Mononuclear cell (primary cell): ENCODE data around the gene MED13L. TPM values are rescaled to one million over a fixed set of nuclear protein-coding genes. Genes with fewer than 3 reads are reported as not detected.
"Not testable (repeated sequence)": the region's sequence is repeated elsewhere in the genome, so short reads cannot be mapped to it uniquely, and the experiment has no call there.

Source experiments
- H3K27me3 ChIP-seq: 2 replicates; pipeline ENCODE4 v1.6.0; 2011; ENCODE audit warnings: low read length, control low read depth; ENCODE audit not compliant: insufficient read depth
- H3K4me1 ChIP-seq: 2 replicates; pipeline ENCODE4 v1.5.1; 2011; ENCODE audit warnings: mild to moderate bottlenecking, low read length, control low read depth; ENCODE audit not compliant: insufficient read depth
- H3K4me3 ChIP-seq: 2 replicates; pipeline ENCODE4 v1.5.1; 2011; ENCODE audit warnings: mild to moderate bottlenecking, low read length, moderate library complexity
- H3K9me3 ChIP-seq: 2 replicates; pipeline ENCODE4 v1.5.1; 2011; ENCODE audit warnings: low read depth, mild to moderate bottlenecking, control low read depth, low read length
- total RNA-seq: library from RNA; depleted of rRNA; stranded (reverse); fragments of >200 nt; gene quantifications from one replicate; pipeline ENCODE4 v1.2.3, GENCODE V29; 2012

Gene MED13L
- total RNA-seq, 1 donor, result 382 TPM

GRCh38 chr12:116055895-116056607, 221.4 kb downstream of the MED13L start:
- Histone ChIP-seq H3K4me3 (no peak overlapping the region), H3K9me3 (no peaks in the 10 kb centered on the region), H3K4me1 (peaks cover 14% of the 10 kb centered on the region), H3K27me3 (no peaks in the 10 kb centered on the region)

- Histone ChIP-seq H3K27me3 (no peaks in the 10 kb centered on the region), H3K4me3 (no peak overlapping the region), H3K9me3 (no peaks in the 10 kb centered on the region), H3K4me1 (peaks cover 12% of the 10 kb centered on the region)
Observed at GRCh38 chr12:116054280-116054679, 223.2 kb downstream of the MED13L start.

- peaks cover 16% of the 10 kb centered on the region for H3K4me1 ChIP-seq
- no peaks in the 10 kb centered on the region for H3K27me3 ChIP-seq
- H3K9me3 ChIP-seq, result no peaks in the 10 kb centered on the region
- H3K4me3 ChIP-seq, result no peak overlapping the region
Observed at GRCh38 chr12:116053479-116054200, 223.9 kb downstream of the MED13L start.

- Histone ChIP-seq H3K27me3 (no peaks in the 10 kb centered on the region), H3K4me1 (peaks cover 16% of the 10 kb centered on the region), H3K4me3 (no peak overlapping the region), H3K9me3 (no peaks in the 10 kb centered on the region)
Observed at GRCh38 chr12:116050275-116050674, 227.2 kb downstream of the MED13L start.

- Histone ChIP-seq H3K4me3 (no peak overlapping the region), H3K9me3 (no peaks in the 10 kb centered on the region), H3K27me3 (no peaks in the 10 kb centered on the region), H3K4me1 (peaks cover 15% of the 10 kb centered on the region)
Observed at GRCh38 chr12:116048879-116049278, 228.6 kb downstream of the MED13L start.

GRCh38 chr12:116046039-116046438, 231.5 kb downstream of the MED13L start:
- Histone ChIP-seq H3K4me1 (peaks cover 9% of the 10 kb centered on the region), H3K9me3 (no peaks in the 10 kb centered on the region), H3K27me3 (no peaks in the 10 kb centered on the region), H3K4me3 (no peak overlapping the region)

- Histone ChIP-seq H3K4me1 (peaks cover 4% of the 10 kb centered on the region), H3K4me3 (no peak overlapping the region), H3K27me3 (no peaks in the 10 kb centered on the region), H3K9me3 (no peaks in the 10 kb centered on the region)
Observed at GRCh38 chr12:116045150-116045549, 232.3 kb downstream of the MED13L start.

- Histone ChIP-seq H3K4me1 (peaks cover 2% of the 10 kb centered on the region), H3K9me3 (no peaks in the 10 kb centered on the region), H3K27me3 (no peaks in the 10 kb centered on the region), H3K4me3 (no peak overlapping the region)
Observed at GRCh38 chr12:116043659-116044535, 233.6 kb downstream of the MED13L start.

- H3K4me1 ChIP-seq, result no peaks in the 10 kb centered on the region
- H3K27me3 ChIP-seq, result no peaks in the 10 kb centered on the region
- H3K9me3 ChIP-seq, result no peaks in the 10 kb centered on the region
- no peak overlapping the region for H3K4me3 ChIP-seq
Observed at GRCh38 chr12:116040402-116040801, 237.1 kb downstream of the MED13L start.

- no peaks in the 10 kb centered on the region for H3K27me3 ChIP-seq
- no peak overlapping the region for H3K4me3 ChIP-seq
- H3K9me3 ChIP-seq, result no peaks in the 10 kb centered on the region
- no peaks in the 10 kb centered on the region for H3K4me1 ChIP-seq
Observed at GRCh38 chr12:116039081-116039480, 238.4 kb downstream of the MED13L start.

GRCh38 chr12:116037941-116038837, 239.3 kb downstream of the MED13L start:
- Histone ChIP-seq H3K9me3 (no peaks in the 10 kb centered on the region), H3K27me3 (no peaks in the 10 kb centered on the region), H3K4me1 (no peaks in the 10 kb centered on the region), H3K4me3 (no peak overlapping the region)

GRCh38 chr12:116033765-116034164, 243.7 kb downstream of the MED13L start:
- H3K4me1 ChIP-seq, result no peaks in the 10 kb centered on the region
- no peaks in the 10 kb centered on the region for H3K27me3 ChIP-seq
- no peak overlapping the region for H3K4me3 ChIP-seq
- no peaks in the 10 kb centered on the region for H3K9me3 ChIP-seq

GRCh38 chr12:116031624-116032023, 245.9 kb downstream of the MED13L start:
- not testable (repeated sequence) for H3K9me3 ChIP-seq, H3K4me1 ChIP-seq, H3K4me3 ChIP-seq, H3K27me3 ChIP-seq

- Histone ChIP-seq H3K9me3 (no peaks in the 10 kb centered on the region), H3K27me3 (no peaks in the 10 kb centered on the region), H3K4me3 (no peak overlapping the region), H3K4me1 (peaks cover 5% of the 10 kb centered on the region)
Observed at GRCh38 chr12:116028619-116029018, 248.9 kb downstream of the MED13L start.
